Measurements from ENCODE around the gene HPSE2.

The HPSE2 gene

DNA sequence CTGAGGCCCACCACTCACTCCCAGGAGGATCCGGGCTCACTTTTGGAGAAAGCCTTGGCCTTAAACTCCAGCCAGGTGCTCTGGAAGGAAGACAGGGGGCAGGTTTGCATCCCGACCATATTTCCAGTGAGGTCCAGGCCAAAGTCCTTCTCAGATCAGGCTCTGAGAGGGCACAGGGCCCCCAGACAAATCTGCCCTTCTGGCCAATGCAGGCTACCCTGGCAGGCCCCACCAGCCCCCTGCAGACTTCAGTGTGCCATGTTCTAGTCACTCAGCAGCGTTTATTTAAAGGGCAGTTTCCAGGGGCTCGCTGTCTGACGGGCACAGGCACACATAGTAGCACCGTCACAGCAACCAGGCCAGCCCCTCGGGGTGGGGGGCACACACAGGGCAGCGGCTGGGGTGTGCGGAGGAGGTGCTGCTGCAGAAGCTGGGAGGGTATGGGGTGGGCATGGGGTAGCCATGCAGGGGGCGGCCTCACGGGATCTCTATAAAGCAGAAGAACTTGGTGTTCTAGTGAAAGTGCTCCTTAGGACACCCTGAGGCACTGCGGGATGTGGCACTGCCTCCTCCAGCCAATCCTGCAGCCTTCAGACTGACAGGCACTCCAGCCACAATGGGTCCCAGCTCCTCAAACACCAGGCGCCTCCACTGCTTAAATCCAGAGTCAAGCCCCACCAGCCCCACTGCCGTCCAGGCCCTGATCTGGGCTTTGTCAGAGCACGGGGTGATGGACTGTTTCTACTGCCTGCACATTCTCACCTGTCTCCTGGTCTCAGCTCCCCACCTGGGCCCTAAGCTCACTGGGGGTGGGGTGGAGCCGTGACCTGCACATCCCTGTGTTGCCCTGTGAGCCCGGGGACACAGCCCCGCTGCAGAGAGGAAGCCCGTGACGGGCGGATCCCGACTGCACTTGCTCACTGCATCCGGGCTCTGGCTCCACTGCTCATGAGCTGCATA, 811.1 kb downstream of the HPSE2 start:
- no peak for DNase-seq (ENCODE audit: extremely low read depth, low read depth)
- TF ChIP-seq, protein P1, sequence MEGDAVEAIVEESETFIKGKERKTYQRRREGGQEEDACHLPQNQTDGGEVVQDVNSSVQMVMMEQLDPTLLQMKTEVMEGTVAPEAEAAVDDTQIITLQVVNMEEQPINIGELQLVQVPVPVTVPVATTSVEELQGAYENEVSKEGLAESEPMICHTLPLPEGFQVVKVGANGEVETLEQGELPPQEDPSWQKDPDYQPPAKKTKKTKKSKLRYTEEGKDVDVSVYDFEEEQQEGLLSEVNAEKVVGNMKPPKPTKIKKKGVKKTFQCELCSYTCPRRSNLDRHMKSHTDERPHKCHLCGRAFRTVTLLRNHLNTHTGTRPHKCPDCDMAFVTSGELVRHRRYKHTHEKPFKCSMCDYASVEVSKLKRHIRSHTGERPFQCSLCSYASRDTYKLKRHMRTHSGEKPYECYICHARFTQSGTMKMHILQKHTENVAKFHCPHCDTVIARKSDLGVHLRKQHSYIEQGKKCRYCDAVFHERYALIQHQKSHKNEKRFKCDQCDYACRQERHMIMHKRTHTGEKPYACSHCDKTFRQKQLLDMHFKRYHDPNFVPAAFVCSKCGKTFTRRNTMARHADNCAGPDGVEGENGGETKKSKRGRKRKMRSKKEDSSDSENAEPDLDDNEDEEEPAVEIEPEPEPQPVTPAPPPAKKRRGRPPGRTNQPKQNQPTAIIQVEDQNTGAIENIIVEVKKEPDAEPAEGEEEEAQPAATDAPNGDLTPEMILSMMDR (IDR thresholded peaks at IDR 0.05; ENCODE audit: low read depth, low read length) = no peak

DNA sequence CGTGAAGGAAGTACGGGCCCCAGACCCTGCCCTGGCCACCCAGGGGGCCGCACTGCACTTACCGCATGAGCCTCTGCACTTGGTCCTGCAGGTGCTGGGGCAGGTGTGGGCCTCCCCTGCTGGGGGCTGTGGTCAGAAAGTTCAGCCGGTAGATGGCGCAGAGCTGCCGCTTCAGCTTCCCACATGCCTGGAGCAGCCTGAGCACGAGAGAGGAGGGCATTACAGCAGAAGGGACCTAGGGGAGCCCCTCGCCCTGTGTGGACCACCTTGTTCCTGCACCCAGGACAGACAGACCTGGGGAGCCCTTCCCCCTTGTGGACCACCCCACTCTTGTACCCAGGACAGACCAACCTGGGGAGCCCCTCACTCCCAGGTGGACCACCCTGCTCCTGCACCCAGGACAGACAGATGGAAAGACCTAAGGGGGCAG, 811.9 kb downstream of the HPSE2 start:
- no peak for DNase-seq (ENCODE audit: extremely low read depth, low read depth)
- TF ChIP-seq, protein P1 (IDR thresholded peaks at IDR 0.05; ENCODE audit: low read depth, low read length) = no peak

DNA sequence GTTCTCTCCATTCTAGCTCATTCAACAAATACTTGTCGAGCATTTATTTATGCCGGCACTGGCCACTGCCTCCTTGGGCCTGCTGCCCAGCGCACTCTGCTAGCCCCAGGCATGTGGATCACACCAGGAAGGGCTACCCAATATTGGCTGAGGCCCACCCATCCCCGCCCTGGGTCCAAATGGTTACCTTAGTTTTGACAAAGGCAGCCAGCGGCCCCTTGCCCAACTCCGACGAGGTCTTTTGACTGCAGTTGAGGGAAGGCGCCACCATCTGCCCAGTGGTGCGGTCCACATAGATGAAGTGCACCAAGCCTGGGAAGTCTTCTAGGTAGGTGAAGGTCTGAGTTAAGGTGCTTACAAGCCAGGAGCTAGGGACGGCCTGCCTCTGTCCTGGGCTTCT, 813.5 kb downstream of the HPSE2 start:
- TF ChIP-seq, protein P1 (IDR thresholded peaks at IDR 0.05; ENCODE audit: low read depth, low read length) = no peak

DNA sequence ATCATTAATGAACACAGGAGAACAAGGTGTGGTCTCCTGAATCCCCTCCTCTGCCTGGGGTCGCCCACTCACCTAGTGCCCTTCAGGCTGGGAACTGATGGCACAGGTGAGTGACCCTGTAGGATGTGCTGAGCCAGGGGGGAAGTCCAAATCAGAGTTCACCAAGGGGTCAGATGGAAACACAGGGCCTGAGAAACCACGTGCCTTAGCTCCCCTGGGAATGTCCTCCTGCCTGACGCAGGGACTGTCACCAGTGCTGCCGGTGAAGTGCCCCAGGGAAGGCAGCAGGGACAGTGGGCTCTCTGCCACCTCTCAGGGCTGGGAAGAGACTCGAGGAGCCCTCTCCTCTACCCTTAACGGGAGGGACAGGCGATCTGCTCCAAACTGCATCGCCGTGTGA, 814.9 kb downstream of the HPSE2 start:
- TF ChIP-seq, protein P1 (IDR thresholded peaks at IDR 0.05; ENCODE audit: low read depth, low read length) = no peak
- no peak for DNase-seq (ENCODE audit: extremely low read depth, low read depth)

More for the DNA sequence above, 813.5 kb downstream of the HPSE2 start:
- DNase-seq (ENCODE audit: extremely low read depth, low read depth) = no peak

DNA sequence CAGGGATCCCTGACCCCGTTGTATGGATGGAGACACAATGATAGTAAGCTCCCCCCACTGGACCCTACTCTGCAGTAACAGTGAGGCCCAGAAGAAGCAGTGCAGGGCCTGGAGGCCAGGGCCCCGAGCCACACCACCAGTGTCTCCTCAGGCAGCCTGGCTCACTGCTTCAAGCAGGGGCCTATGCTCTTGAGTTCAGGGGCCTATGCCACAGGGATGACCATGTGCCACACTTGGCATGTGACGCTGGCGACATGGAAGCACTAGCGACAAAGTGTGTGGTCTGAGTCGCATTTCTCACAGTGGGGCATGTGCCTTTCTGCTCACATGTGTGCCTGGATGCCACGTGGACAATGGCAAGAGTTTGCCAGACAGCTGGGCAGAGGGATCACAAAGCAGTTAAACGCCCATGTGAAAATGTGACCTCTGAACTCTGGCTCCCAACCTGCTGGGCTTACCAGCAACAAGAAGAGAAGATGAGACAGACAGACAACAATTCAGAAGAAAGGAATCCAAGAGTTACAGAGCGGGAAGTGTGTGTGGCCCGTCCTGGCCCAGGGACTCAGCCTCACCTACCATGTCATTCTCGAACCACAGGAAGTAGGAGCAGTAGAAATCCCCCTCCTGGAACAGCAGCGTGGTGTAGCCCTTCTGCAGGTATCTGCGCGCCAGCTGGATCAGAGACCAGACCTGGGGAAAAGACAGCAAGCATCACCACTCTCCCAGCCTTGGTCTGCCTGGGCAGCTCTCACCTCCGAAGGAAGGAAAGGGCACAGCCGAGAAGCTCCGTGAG, 816.0 kb downstream of the HPSE2 start:
- no peak for DNase-seq (ENCODE audit: extremely low read depth, low read depth)

DNA sequence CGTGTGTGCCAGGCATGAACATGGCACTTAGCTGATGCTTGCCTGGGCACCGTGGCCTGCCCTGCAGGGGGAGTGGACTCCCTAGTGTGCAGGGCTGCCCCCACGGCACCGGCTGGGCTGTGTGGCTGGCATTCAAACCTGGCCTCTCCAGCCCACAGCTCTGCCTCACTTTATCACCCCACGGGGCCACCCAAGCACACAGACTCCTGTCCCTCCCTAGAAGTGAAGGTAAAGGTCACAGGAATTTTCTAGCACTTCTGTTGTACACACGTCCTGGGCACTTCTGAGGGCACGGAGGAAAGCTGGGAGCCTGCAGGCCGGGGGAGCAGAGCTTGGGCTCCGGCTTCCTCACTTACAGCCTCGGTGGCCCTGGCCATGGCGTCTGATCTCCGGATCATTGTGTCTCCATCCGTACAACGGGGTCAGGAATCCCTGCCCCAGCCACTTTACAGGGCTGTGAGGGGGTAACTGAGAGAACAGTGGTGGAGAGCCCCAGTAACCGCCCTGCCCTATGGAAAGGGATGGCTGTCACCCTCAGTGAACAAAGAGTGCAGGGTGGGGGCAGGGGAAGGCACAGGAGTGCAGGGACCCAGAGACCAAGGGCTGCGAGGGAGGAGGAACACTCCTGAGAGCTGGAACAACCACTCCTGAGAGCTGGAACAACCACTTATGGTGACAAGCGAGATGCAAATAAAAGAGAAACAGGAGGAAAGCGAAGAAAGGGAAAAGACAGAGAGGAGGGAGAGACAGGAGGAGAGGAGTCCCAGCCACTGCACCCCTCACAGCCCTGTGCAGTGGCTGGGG, 816.8 kb downstream of the HPSE2 start:
- TF ChIP-seq, protein P1 (IDR thresholded peaks at IDR 0.05; ENCODE audit: low read depth, low read length) = no peak
- DNase-seq (ENCODE audit: extremely low read depth, low read depth) = no peak

More for the DNA sequence above, 816.0 kb downstream of the HPSE2 start:
- TF ChIP-seq, protein P1 (IDR thresholded peaks at IDR 0.05; ENCODE audit: low read depth, low read length) = no peak
